HEK293T (cell line): ENCODE data around the gene C1GALT1.
"Not testable (repeated sequence)": the region's sequence is repeated elsewhere in the genome, so short reads cannot be mapped to it uniquely, and the experiment has no call there.

Experiments used
- CTCF ChIA-PET: fragments of 350-600 bp; formaldehyde crosslinking; extraction: SDS; loops from one replicate; lab custom pipeline; 2021; ENCODE audit warnings: antibody characterized with exemption, inconsistent platforms; lab: Yijun Ruan, JAX
- POLR2A ChIA-PET: fragments of 350-600 bp; formaldehyde crosslinking; extraction: SDS; loops from one replicate; lab custom pipeline; 2020; ENCODE audit warnings: antibody characterized with exemption, inconsistent platforms; lab: Yijun Ruan, JAX
- DNase-seq: peaks from one replicate; pipeline ENCODE4 v3.0.0; 2012; ENCODE audit warnings: mixed read lengths; ENCODE audit errors: extremely low spot score
- ARNT ChIP-seq: fragments of 450-650 bp; IDR thresholded peaks from 2 replicates; pipeline ENCODE4 v1.6.1; 2017; ENCODE audit warnings: mild to moderate bottlenecking
- BHLHE40 ChIP-seq: fragments of 450-650 bp; IDR thresholded peaks from 2 replicates; pipeline ENCODE4 v1.6.1; 2016; ENCODE audit warnings: mild to moderate bottlenecking, moderate library complexity, borderline replicate concordance
- CTBP1 ChIP-seq: fragments of 450-650 bp; IDR thresholded peaks from 2 replicates; pipeline ENCODE4 v1.6.1; 2016; ENCODE audit warnings: borderline replicate concordance
- ELF4 ChIP-seq: fragments of 450-650 bp; IDR thresholded peaks from 2 replicates; pipeline ENCODE4 v1.6.1; 2017; ENCODE audit warnings: antibody characterized with exemption
- FOXA1 ChIP-seq: fragments of 450-650 bp; IDR thresholded peaks from 2 replicates; pipeline ENCODE4 v1.6.1; 2016; ENCODE audit warnings: mild to moderate bottlenecking
- FOXK2 ChIP-seq: fragments of 450-650 bp; IDR thresholded peaks from 2 replicates; pipeline ENCODE4 v1.6.1; 2016; ENCODE audit warnings: mild to moderate bottlenecking
- FOXM1 ChIP-seq: fragments of 450-650 bp; IDR thresholded peaks from 2 replicates; pipeline ENCODE4 v1.6.1; 2017; ENCODE audit warnings: mild to moderate bottlenecking, borderline replicate concordance
- HDGF ChIP-seq: fragments of 450-650 bp; IDR thresholded peaks from 2 replicates; pipeline ENCODE4 v1.6.1; 2017; ENCODE audit warnings: antibody characterized with exemption, borderline replicate concordance
- L3MBTL2 ChIP-seq: fragments of 450-650 bp; conservative IDR thresholded peaks from 2 replicates; pipeline ENCODE4 v1.6.1; 2016; ENCODE audit warnings: mild to moderate bottlenecking
- LEF1 ChIP-seq: fragments of 450-650 bp; IDR thresholded peaks from 2 replicates; pipeline ENCODE4 v1.6.1; 2017; ENCODE audit warnings: mild to moderate bottlenecking, borderline replicate concordance
- NFRKB ChIP-seq: fragments of 450-650 bp; IDR thresholded peaks from 2 replicates; pipeline ENCODE4 v1.6.1; 2016; ENCODE audit warnings: mild to moderate bottlenecking, moderate library complexity
- PKNOX1 ChIP-seq: fragments of 450-650 bp; IDR thresholded peaks from 2 replicates; pipeline ENCODE4 v1.6.1; 2016
- SP1 ChIP-seq: fragments of 450-650 bp; IDR thresholded peaks from 2 replicates; pipeline ENCODE4 v1.6.1; 2017
- SUZ12 ChIP-seq: fragments of 450-650 bp; IDR thresholded peaks from 2 replicates; pipeline ENCODE4 v1.6.1; 2016; ENCODE audit warnings: mild to moderate bottlenecking
- TARDBP ChIP-seq: fragments of 450-650 bp; IDR thresholded peaks from 2 replicates; pipeline ENCODE4 v1.6.1; 2016
- ZNF384 ChIP-seq: fragments of 450-650 bp; IDR thresholded peaks from 2 replicates; pipeline ENCODE4 v1.6.1; 2016

Gene C1GALT1

DNA sequence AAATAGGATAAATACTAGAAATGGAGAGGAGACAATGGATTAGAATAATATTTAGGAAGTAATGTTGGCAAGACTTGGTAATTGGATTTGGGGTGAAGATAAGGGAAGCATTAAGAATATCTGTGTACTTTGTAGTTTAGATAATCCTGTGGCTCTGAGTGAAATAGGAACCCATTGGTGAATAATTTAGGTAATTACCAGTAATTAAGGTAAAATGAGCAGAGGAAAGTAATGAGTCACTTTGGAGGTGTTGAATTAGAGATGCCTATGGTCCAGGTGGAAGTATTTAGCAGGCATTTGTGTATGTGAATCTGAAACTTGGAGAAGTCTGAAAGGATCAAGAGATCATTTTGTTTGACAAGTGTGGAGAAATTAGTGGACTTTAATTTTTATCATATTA, 5.7 kb downstream of the C1GALT1 start:
- no peak for DNase-seq
- no peak for TF ChIP-seq SUZ12
- TF ChIP-seq LEF1: no peak
- TF ChIP-seq BHLHE40: no peak
- no peak for TF ChIP-seq PKNOX1
- TF ChIP-seq SP1: no peak
- TF ChIP-seq NFRKB: no peak
- ChIA-PET POLR2A (no interaction called here), CTCF (interaction anchor here (0.5 to 0.6 kb wide), 2 partner anchors 74 to 1445 kb away, joined by 3 to 4 read pairs; no protein-coding TSS in a partner anchor)

- CTCF ChIA-PET: no interaction called here
These were observed 6.4 kb downstream of the C1GALT1 start for GRCh38 chr7:7188742-7189141.

DNA sequence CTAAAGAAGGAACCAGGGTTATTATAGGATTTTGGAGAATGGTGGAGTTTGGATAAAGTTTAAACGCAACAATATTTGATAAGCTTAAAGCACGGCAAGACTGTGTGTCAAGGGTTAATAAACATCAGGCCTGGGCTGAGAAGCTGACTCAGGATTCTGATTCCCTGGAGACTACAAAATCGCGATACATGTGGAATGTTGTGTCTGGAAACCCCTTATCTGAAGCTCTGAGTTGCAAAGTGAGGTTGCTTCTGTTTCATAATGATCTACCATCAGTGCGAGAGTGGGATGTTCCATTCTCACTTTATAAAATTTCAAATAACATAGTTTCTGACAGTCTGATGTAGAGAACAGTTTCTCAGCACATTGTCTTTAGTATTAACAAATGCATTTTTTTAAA, 7.8 kb downstream of the C1GALT1 start:
- CTCF ChIA-PET: no interaction called here
- no peak for TF ChIP-seq ARNT
- no peak for TF ChIP-seq SUZ12
- no peak for TF ChIP-seq ELF4
- TF ChIP-seq BHLHE40: no peak
- no peak for TF ChIP-seq ZNF384
- TF ChIP-seq PKNOX1: no peak
- no peak for TF ChIP-seq HDGF
- no peak for TF ChIP-seq FOXK2
- no peak for TF ChIP-seq FOXA1
- no peak for TF ChIP-seq L3MBTL2
- TF ChIP-seq LEF1: no peak
- no peak for TF ChIP-seq CTBP1
- TF ChIP-seq SP1: no peak
- TF ChIP-seq TARDBP: no peak
- no peak for TF ChIP-seq FOXM1
- POLR2A ChIA-PET: interaction anchor here (0.9 kb wide), 1 partner anchor 9 kb away, joined by 3 read pairs; no protein-coding TSS in a partner anchor
- no peak for DNase-seq

More at GRCh38 chr7:7188742-7189141, 6.4 kb downstream of the C1GALT1 start:
- DNase-seq: no peak
- POLR2A ChIA-PET: no interaction called here
- TF ChIP-seq ZNF384 (no peak), ELF4 (no peak)

- ChIA-PET POLR2A (no interaction called here), CTCF (no interaction called here)
- TF ChIP-seq ELF4 (no peak), FOXA1 (no peak), BHLHE40 (no peak), FOXK2 (no peak), PKNOX1 (no peak), ZNF384 (no peak), SP1 (no peak), SUZ12 (no peak), CTBP1 (no peak), NFRKB (no peak), FOXM1 (no peak), L3MBTL2 (no peak), LEF1 (no peak), HDGF (no peak), TARDBP (no peak), ARNT (no peak)
- no peak for DNase-seq
These were observed 8.8 kb downstream of the C1GALT1 start for GRCh38 chr7:7191137-7191536.

DNA sequence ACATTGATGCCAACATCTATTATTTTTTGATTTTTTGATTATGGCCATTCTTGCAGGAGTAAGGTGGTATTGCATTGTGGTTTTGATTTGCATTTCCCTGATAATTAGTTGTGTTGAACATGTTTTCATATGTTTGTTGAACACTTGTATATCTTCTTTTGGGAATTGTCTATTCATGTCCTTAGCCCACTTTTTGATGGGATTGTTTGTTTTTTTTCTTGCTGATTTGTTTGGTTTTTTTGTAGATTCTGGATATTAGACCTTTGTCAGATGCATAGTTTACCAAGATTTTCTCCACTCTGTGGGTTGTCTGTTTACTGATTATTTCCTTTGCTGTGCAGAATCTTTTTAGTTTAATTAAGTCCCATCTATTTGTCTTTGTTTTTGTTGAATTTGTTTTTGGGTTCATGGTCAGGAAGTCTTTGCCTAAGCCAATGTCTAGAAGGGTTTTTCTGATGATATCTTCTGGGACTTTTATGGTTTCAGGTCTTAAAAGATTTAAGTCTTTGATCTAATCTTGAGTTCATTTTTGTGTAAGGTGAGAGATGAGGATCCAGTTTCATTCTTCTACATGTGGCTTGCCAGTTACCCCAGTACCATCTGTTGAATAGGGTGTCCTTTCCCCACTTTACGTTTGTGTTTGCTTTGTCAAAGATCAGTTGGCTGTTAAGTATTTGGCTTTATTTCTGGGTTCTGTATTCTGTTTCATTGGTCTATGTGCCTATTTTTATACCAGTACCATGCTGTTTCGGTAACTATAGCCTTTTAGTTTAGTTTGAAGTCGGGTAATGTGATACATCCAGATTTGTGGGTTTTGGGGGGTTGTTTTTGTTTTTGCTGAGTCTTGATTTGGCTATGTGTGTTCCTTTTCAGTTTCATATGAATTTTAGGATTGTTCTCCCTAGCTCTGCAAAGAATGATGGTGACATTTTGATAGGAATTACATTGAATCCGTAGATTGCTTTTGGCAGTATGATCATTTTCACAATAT, 10.7 kb downstream of the C1GALT1 start:
- DNase-seq, POLR2A ChIA-PET, CTCF ChIA-PET: not testable (repeated sequence)

DNA sequence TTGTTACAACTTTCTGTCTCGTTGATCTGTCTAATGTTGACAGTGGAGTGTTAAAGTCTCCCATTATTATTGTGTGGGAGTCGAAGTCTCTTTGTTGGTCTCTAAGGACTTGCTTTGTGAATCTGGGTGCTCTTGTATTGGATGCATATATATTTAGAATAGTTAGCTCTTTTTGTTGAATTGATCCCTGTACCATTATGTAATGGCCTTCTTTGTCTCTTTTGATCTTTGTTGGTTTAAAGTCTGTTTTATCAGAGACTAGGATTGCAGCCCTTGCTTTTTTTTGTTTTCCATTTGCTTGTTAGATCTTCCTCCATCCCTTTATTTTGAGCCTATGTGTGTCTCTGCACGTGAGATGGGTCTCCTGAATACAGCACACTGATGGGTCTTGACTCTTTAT, 17.2 kb downstream of the C1GALT1 start:
- DNase-seq, CTCF ChIA-PET, POLR2A ChIA-PET: not testable (repeated sequence)

DNA sequence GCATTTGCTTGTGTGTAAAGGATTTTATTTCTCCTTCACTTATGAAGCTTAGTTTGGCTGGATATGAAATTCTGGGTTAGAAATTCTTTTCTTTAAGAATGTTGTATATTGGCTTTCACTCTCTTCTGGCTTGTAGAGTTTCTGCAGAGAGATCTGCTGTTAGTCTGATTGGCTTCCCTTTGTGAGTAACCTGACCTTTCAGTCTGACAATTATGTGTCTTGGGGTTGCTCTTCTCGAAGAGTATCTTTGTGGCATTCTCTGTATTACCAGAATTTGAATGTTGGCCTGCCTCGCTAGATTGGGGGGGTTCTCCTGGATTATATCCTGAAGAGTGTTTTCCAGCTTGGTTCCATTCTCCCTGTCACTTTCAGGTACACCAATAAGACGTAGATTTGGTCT, 17.9 kb downstream of the C1GALT1 start:
- CTCF ChIA-PET, POLR2A ChIA-PET: not testable (repeated sequence)

More for the DNA sequence above, 17.9 kb downstream of the C1GALT1 start:
- not testable (repeated sequence) for DNase-seq
